HEK293 (cell line): ENCODE results near the gene MMP24.

ENCODE experiments used
- CTCF ChIA-PET: fragments of 350-600 bp; formaldehyde crosslinking; extraction: SDS; loops from one replicate; lab custom pipeline; 2021; ENCODE audit warnings: antibody characterized with exemption; lab: Yijun Ruan, JAX
- POLR2A ChIA-PET: fragments of 300-600 bp; formaldehyde crosslinking; extraction: SDS; loops from one replicate; lab custom pipeline; 2020; ENCODE audit warnings: antibody characterized with exemption, inconsistent platforms; lab: Yijun Ruan, JAX
- H3K27ac ChIP-seq: fragments of 200-500 bp; sonication (Bioruptor generic); 2 replicates; pipeline ENCODE4 v1.5.1; 2014; ENCODE audit warnings: low read depth, low read length, control low read depth, inconsistent platforms; ENCODE audit errors: extremely low read depth
- H3K36me3 ChIP-seq, 2 experiments: fragments of 200-500 bp in 1 of 2; sonication (Bioruptor generic) in 1 of 2; 1 replicate in 1 of 2; 2 replicates in 1 of 2; pipeline ENCODE4 v1.5.1; 2014 to 2017; ENCODE audit warnings: inconsistent platforms in 2 of 2, low read length in 2 of 2; ENCODE audit not compliant: control insufficient read depth in 2 of 2, insufficient read depth in 1 of 2
- H3K4me1 ChIP-seq: fragments of 200-500 bp; sonication (Bioruptor generic); 2 replicates; pipeline ENCODE4 v1.5.1; 2014; ENCODE audit warnings: mild to moderate bottlenecking, low read length, inconsistent platforms; ENCODE audit not compliant: control insufficient read depth, insufficient read depth
- H3K4me3 ChIP-seq: 2 replicates; pipeline ENCODE4 v1.5.1; 2011; ENCODE audit warnings: low read depth, mild to moderate bottlenecking, control low read depth, low read length, moderate library complexity
- H3K9me3 ChIP-seq: fragments of 200-500 bp; sonication (Bioruptor generic); 2 replicates; pipeline ENCODE4 v1.5.1; 2014; ENCODE audit warnings: low read depth, low read length, inconsistent platforms; ENCODE audit not compliant: control insufficient read depth, insufficient read depth
- KLF1 ChIP-seq: fragments of 450-650 bp; formaldehyde crosslinking; IDR thresholded peaks from 2 replicates; pipeline ENCODE4 v1.5.1; 2016; ENCODE audit warnings: missing biosample characterization, missing genetic modification characterization
- KLF17 ChIP-seq: fragments of 450-650 bp; formaldehyde crosslinking; IDR thresholded peaks from 2 replicates; pipeline ENCODE4 v1.5.1; 2016; ENCODE audit warnings: missing biosample characterization, missing genetic modification characterization
- KLF9 ChIP-seq: fragments of 450-650 bp; formaldehyde crosslinking; IDR thresholded peaks from 2 replicates; pipeline ENCODE4 v1.5.1; 2016; ENCODE audit warnings: missing biosample characterization, missing genetic modification characterization, low read depth
- SP3 ChIP-seq: fragments of 450-650 bp; formaldehyde crosslinking; IDR thresholded peaks from 2 replicates; pipeline ENCODE4 v1.5.1; 2016; ENCODE audit warnings: missing biosample characterization, missing genetic modification characterization
- TSHZ1 ChIP-seq: fragments of 450-650 bp; formaldehyde crosslinking; IDR thresholded peaks from 2 replicates; pipeline ENCODE4 v1.5.1; 2016; ENCODE audit warnings: missing biosample characterization, missing genetic modification characterization, borderline replicate concordance
- ZBTB11 ChIP-seq: fragments of 450-650 bp; formaldehyde crosslinking; conservative IDR thresholded peaks from 2 replicates; pipeline ENCODE4 v1.5.1; 2016; ENCODE audit warnings: low read depth, missing biosample characterization, missing genetic modification characterization
- ZBTB20 ChIP-seq: fragments of 450-650 bp; formaldehyde crosslinking; IDR thresholded peaks from 2 replicates; pipeline ENCODE4 v1.5.1; 2016; ENCODE audit warnings: missing biosample characterization, missing genetic modification characterization
- ZNF133 ChIP-seq: fragments of 450-650 bp; formaldehyde crosslinking; IDR thresholded peaks from 2 replicates; pipeline ENCODE4 v1.5.1; 2016; ENCODE audit warnings: missing biosample characterization, missing genetic modification characterization
- ZNF148 ChIP-seq: fragments of 450-650 bp; formaldehyde crosslinking; IDR thresholded peaks from 2 replicates; pipeline ENCODE4 v1.5.0; 2017; ENCODE audit warnings: missing biosample characterization, missing genetic modification characterization, borderline replicate concordance
- ZNF169 ChIP-seq: fragments of 450-650 bp; formaldehyde crosslinking; IDR thresholded peaks from 2 replicates; pipeline ENCODE4 v1.5.1; 2016; ENCODE audit warnings: missing biosample characterization, missing genetic modification characterization
- ZNF19 ChIP-seq: fragments of 450-650 bp; formaldehyde crosslinking; IDR thresholded peaks from 2 replicates; pipeline ENCODE4; 2016; ENCODE audit warnings: missing biosample characterization, missing genetic modification characterization, low read depth
- ZNF214 ChIP-seq: fragments of 450-650 bp; formaldehyde crosslinking; IDR thresholded peaks from 2 replicates; pipeline ENCODE4 v1.5.1; 2017; ENCODE audit warnings: missing biosample characterization, mild to moderate bottlenecking, missing genetic modification characterization, borderline replicate concordance
- ZNF350 ChIP-seq: fragments of 450-650 bp; formaldehyde crosslinking; IDR thresholded peaks from 2 replicates; pipeline ENCODE4 v1.5.0; 2017; ENCODE audit warnings: missing biosample characterization, mild to moderate bottlenecking, missing genetic modification characterization
- ZNF423 ChIP-seq: fragments of 450-650 bp; formaldehyde crosslinking; IDR thresholded peaks from 2 replicates; pipeline ENCODE4 v1.5.1; 2016; ENCODE audit warnings: missing biosample characterization, missing genetic modification characterization
- ZNF473 ChIP-seq: fragments of 450-650 bp; formaldehyde crosslinking; IDR thresholded peaks from 2 replicates; pipeline ENCODE4 v1.5.1; 2017; ENCODE audit warnings: missing biosample characterization, missing genetic modification characterization
- ZNF510 ChIP-seq: fragments of 450-650 bp; formaldehyde crosslinking; IDR thresholded peaks from 2 replicates; pipeline ENCODE4 v1.5.1; 2018; ENCODE audit warnings: mild to moderate bottlenecking, missing genetic modification characterization, missing biosample characterization; ENCODE audit not compliant: insufficient replicate concordance
- ZNF544 ChIP-seq: fragments of 450-650 bp; formaldehyde crosslinking; IDR thresholded peaks from 2 replicates; pipeline ENCODE4 v1.5.0; 2017; ENCODE audit warnings: missing biosample characterization, missing genetic modification characterization
- ZNF561 ChIP-seq: fragments of 450-650 bp; IDR thresholded peaks from 2 replicates; pipeline ENCODE4 v1.5.1; 2018; ENCODE audit warnings: missing biosample characterization, missing genetic modification characterization, borderline replicate concordance
- ZNF645 ChIP-seq: fragments of 450-650 bp; formaldehyde crosslinking; IDR thresholded peaks from 2 replicates; pipeline ENCODE4; 2016; ENCODE audit warnings: missing biosample characterization, missing genetic modification characterization
- ZNF843 ChIP-seq: fragments of 450-650 bp; formaldehyde crosslinking; IDR thresholded peaks from 2 replicates; pipeline ENCODE4 v1.5.1; 2016; ENCODE audit warnings: missing biosample characterization, missing genetic modification characterization
- ZXDB ChIP-seq: fragments of 450-650 bp; formaldehyde crosslinking; IDR thresholded peaks from 2 replicates; pipeline ENCODE4 v1.5.1; 2016; ENCODE audit warnings: missing biosample characterization, missing genetic modification characterization

Gene MMP24

GRCh38 chr20:35216541-35216940, 9.9 kb upstream of the MMP24 start:
- Histone ChIP-seq H3K9me3 (no peaks in the 10 kb centered on the region), H3K27ac (no peak overlapping the region), H3K4me1 (no peaks in the 10 kb centered on the region), H3K4me3 (no peak overlapping the region), H3K36me3 (no peaks in the 10 kb centered on the region)
- TF ChIP-seq ZNF561 (tag by site-specific recombination): no peak
- no peak for TF ChIP-seq SP3 (tag by site-specific recombination)
- TF ChIP-seq KLF9 (tag by site-specific recombination): no peak
- TF ChIP-seq KLF1 (tag by site-specific recombination): no peak
- ChIA-PET POLR2A (no interaction called here), CTCF (interaction anchor here (0.6 to 0.9 kb wide), 7 partner anchors 8 to 606 kb away, joined by 3 to 4 read pairs (median 3); partner anchors contain the start of gene EDEM2)

- TF ChIP-seq ZNF214 (tag by site-specific recombination): no peak
- no peak for TF ChIP-seq ZBTB11 (tag by site-specific recombination)
- no peak for TF ChIP-seq ZNF843
- no peak for TF ChIP-seq KLF1 (tag by site-specific recombination)
- no peak for TF ChIP-seq TSHZ1 (tag by site-specific recombination)
- TF ChIP-seq ZNF544 (tag by site-specific recombination): no peak
- TF ChIP-seq ZNF19 (tag by site-specific recombination): no peak
- TF ChIP-seq ZNF350 (tag by site-specific recombination): no peak
- TF ChIP-seq ZNF133: no peak
- Histone ChIP-seq H3K27ac (no peak overlapping the region), H3K36me3 (no peaks in the 10 kb centered on the region), H3K4me3 (no peak overlapping the region), H3K9me3 (no peaks in the 10 kb centered on the region), H3K4me1 (no peaks in the 10 kb centered on the region)
- CTCF ChIA-PET: interaction anchor here (0.6 to 0.9 kb wide), 2 partner anchors 9 to 76 kb away, joined by 3 read pairs; partner anchors contain the start of gene EDEM2
- POLR2A ChIA-PET: no interaction called here
These were observed 2.5 kb upstream of the MMP24 start for GRCh38 chr20:35223941-35224340.

- ChIA-PET POLR2A (no interaction called here), CTCF (interaction anchor here (0.9 kb wide), 1 partner anchor 77 kb away, joined by 3 read pairs; the partner anchor contains the start of gene EDEM2)
- no peaks in the 10 kb centered on the region for H3K9me3 ChIP-seq
- H3K4me1 ChIP-seq: no peaks in the 10 kb centered on the region
- H3K27ac ChIP-seq: no peak overlapping the region
- H3K4me3 ChIP-seq: no peak overlapping the region
- H3K36me3 ChIP-seq: no peaks in the 10 kb centered on the region
- TF ChIP-seq ZNF645 (tag by site-specific recombination) (no peak), ZBTB20 (tag by site-specific recombination) (no peak), ZNF510 (tag by site-specific recombination) (no peak), ZNF473 (tag by site-specific recombination) (no peak), ZNF423 (tag by site-specific recombination) (no peak), ZNF148 (tag by site-specific recombination) (no peak), ZXDB (no peak), ZNF169 (tag by site-specific recombination) (no peak), KLF17 (tag by site-specific recombination) (no peak)
These were observed 2.0 kb upstream of the MMP24 start for GRCh38 chr20:35224536-35224935.
